Body of pancreas (tissue), 4 donors: ENCODE data around the gene UQCC2.

ENCODE experiments used
- POLR2A ChIP-seq, 3 donors: fragments of 450-650 bp; IDR thresholded peaks; one replicate each; pipeline ENCODE4 v1.6.1; 2016; ENCODE audit warnings: antibody characterized with exemption in 3 of 3, mild to moderate bottlenecking in 2 of 3
- TF ChIP-seq, protein P1 (sequence below), 7 experiments: fragments of 450-650 bp in 4 of 7; fragments of 200-600 bp in 3 of 7; sonication (generic) in 3 of 7; IDR thresholded peaks; one replicate each; pipeline ENCODE4 v1.5.1; 2016 to 2019; ENCODE audit warnings: antibody characterized with exemption in 7 of 7

DNA sequence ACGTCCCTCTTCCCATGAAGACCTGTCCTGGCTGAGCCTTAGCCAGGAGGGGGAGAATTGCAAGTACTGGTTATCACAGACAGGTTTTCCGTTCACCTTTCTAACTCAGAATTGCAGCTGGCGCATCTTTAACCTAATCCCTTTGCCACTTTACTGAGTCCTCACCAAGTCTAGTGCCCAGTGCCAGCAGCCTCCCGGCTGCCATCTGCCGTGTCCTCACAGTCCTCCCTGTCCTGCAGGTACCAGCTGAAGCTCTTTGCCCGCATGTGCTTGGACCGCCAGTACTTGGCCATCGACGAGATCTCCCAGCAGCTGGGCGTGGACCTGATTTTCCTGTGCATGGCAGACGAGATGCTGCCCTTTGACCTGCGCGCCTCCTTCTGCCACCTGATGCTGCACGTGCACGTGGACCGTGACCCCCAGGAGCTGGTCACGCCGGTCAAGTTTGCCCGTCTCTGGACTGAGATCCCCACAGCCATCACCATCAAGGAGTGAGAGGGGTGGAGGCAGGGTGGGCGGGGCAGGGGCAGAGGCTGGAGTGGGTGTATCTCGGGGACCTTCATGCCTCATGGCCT lies 41.3 kb downstream of the UQCC2 start:
- TF ChIP-seq, protein P1, sequence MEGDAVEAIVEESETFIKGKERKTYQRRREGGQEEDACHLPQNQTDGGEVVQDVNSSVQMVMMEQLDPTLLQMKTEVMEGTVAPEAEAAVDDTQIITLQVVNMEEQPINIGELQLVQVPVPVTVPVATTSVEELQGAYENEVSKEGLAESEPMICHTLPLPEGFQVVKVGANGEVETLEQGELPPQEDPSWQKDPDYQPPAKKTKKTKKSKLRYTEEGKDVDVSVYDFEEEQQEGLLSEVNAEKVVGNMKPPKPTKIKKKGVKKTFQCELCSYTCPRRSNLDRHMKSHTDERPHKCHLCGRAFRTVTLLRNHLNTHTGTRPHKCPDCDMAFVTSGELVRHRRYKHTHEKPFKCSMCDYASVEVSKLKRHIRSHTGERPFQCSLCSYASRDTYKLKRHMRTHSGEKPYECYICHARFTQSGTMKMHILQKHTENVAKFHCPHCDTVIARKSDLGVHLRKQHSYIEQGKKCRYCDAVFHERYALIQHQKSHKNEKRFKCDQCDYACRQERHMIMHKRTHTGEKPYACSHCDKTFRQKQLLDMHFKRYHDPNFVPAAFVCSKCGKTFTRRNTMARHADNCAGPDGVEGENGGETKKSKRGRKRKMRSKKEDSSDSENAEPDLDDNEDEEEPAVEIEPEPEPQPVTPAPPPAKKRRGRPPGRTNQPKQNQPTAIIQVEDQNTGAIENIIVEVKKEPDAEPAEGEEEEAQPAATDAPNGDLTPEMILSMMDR (IDR thresholded peaks at IDR 0.05) = no peak
- no peak for TF ChIP-seq POLR2A (IDR thresholded peaks at IDR 0.05)
